ENCODE data around the gene LIG4.

Gene LIG4

GRCh38 chr13:108193806-108194205 lies 21.5 kb downstream of the LIG4 start:
- no peak for ATAC-seq

GRCh38 chr13:108190897-108191296 lies 24.4 kb downstream of the LIG4 start:
- ATAC-seq = no peak

- no peak for ATAC-seq
Observed at GRCh38 chr13:108188260-108188659, 27.1 kb downstream of the LIG4 start.

- no peak for ATAC-seq
Observed at GRCh38 chr13:108185223-108185622, 30.1 kb downstream of the LIG4 start.

- no peak for ATAC-seq
Observed at GRCh38 chr13:108182652-108183051, 32.7 kb downstream of the LIG4 start.

- no peak for ATAC-seq
Observed at GRCh38 chr13:108178078-108178477, 37.3 kb downstream of the LIG4 start.

- ATAC-seq = no peak
Observed at GRCh38 chr13:108176685-108177274, 38.6 kb downstream of the LIG4 start.

GRCh38 chr13:108168929-108169328 lies 46.4 kb downstream of the LIG4 start:
- no peak for ATAC-seq

- ATAC-seq = no peak
Observed at GRCh38 chr13:108166078-108166477, 49.3 kb downstream of the LIG4 start.

- no peak for ATAC-seq
Observed at GRCh38 chr13:108158746-108159145, 56.6 kb downstream of the LIG4 start.
